Measurements from ENCODE around the gene MTFMT. TPM values are rescaled to one million over a fixed set of nuclear protein-coding genes. Genes with fewer than 3 reads are reported as not detected.

The MTFMT gene
- total RNA-seq, 1 donor from 2014 or later = 10.6 TPM

GRCh38 chr15:65066001-65066634, 36.7 kb upstream of the MTFMT start:
- Mint-ChIP-seq H3K4me3 (ENCODE audit: unreplicated experiment) (no peak overlapping the region), H3K27me3 (ENCODE audit: unreplicated experiment) (peaks cover 5% of the 10 kb centered on the region), H3K9me3 (ENCODE audit: unreplicated experiment) (no peaks in the 10 kb centered on the region), H3K36me3 (ENCODE audit: low read depth, unreplicated experiment) (no peaks in the 10 kb centered on the region), H3K27ac (ENCODE audit: unreplicated experiment) (no peak overlapping the region), H3K4me1 (ENCODE audit: unreplicated experiment) (peaks cover 2% of the 10 kb centered on the region)
- TF ChIP-seq CTCF (IDR thresholded peaks at IDR 0.05; ENCODE audit: unreplicated experiment) = no peak
- no peak for DNase-seq (ENCODE audit: low spot score)

GRCh38 chr15:65062726-65063125, 33.3 kb upstream of the MTFMT start:
- Mint-ChIP-seq H3K27me3 (ENCODE audit: unreplicated experiment) (no peaks in the 10 kb centered on the region), H3K36me3 (ENCODE audit: low read depth, unreplicated experiment) (no peaks in the 10 kb centered on the region), H3K9me3 (ENCODE audit: unreplicated experiment) (no peaks in the 10 kb centered on the region), H3K4me3 (ENCODE audit: unreplicated experiment) (no peak overlapping the region), H3K4me1 (ENCODE audit: unreplicated experiment) (no peaks in the 10 kb centered on the region), H3K27ac (ENCODE audit: unreplicated experiment) (no peak overlapping the region)
- no peak for TF ChIP-seq CTCF (IDR thresholded peaks at IDR 0.05; ENCODE audit: unreplicated experiment)
- DNase-seq (ENCODE audit: low spot score) = no peak

- no peak for TF ChIP-seq CTCF (IDR thresholded peaks at IDR 0.05; ENCODE audit: unreplicated experiment)
- Mint-ChIP-seq H3K4me1 (ENCODE audit: unreplicated experiment) (no peaks in the 10 kb centered on the region), H3K4me3 (ENCODE audit: unreplicated experiment) (no peak overlapping the region), H3K36me3 (ENCODE audit: low read depth, unreplicated experiment) (no peaks in the 10 kb centered on the region), H3K27me3 (ENCODE audit: unreplicated experiment) (no peaks in the 10 kb centered on the region), H3K9me3 (ENCODE audit: unreplicated experiment) (no peaks in the 10 kb centered on the region), H3K27ac (ENCODE audit: unreplicated experiment) (no peak overlapping the region)
- no peak for DNase-seq (ENCODE audit: low spot score)
These were observed 32.6 kb upstream of the MTFMT start for GRCh38 chr15:65062061-65062460.

- no peak overlapping the region for H3K27ac Mint-ChIP-seq (ENCODE audit: unreplicated experiment)
- no peak for TF ChIP-seq CTCF (IDR thresholded peaks at IDR 0.05; ENCODE audit: unreplicated experiment)
- H3K36me3 Mint-ChIP-seq (ENCODE audit: low read depth, unreplicated experiment) = no peaks in the 10 kb centered on the region
- no peak for DNase-seq (ENCODE audit: low spot score)
- no peaks in the 10 kb centered on the region for H3K9me3 Mint-ChIP-seq (ENCODE audit: unreplicated experiment)
- H3K4me3 Mint-ChIP-seq (ENCODE audit: unreplicated experiment) = no peak overlapping the region
- H3K4me1 Mint-ChIP-seq (ENCODE audit: unreplicated experiment) = no peaks in the 10 kb centered on the region
- peaks cover under 1% of the 10 kb centered on the region for H3K27me3 Mint-ChIP-seq (ENCODE audit: unreplicated experiment)
These were observed 31.4 kb upstream of the MTFMT start for GRCh38 chr15:65060641-65061397.

- Mint-ChIP-seq H3K4me1 (ENCODE audit: unreplicated experiment) (no peaks in the 10 kb centered on the region), H3K9me3 (ENCODE audit: unreplicated experiment) (no peaks in the 10 kb centered on the region), H3K27ac (ENCODE audit: unreplicated experiment) (no peak overlapping the region), H3K4me3 (ENCODE audit: unreplicated experiment) (no peak overlapping the region), H3K27me3 (ENCODE audit: unreplicated experiment) (peaks cover 3% of the 10 kb centered on the region), H3K36me3 (ENCODE audit: low read depth, unreplicated experiment) (no peaks in the 10 kb centered on the region)
- no peak for DNase-seq (ENCODE audit: low spot score)
- no peak for TF ChIP-seq CTCF (IDR thresholded peaks at IDR 0.05; ENCODE audit: unreplicated experiment)
These were observed 30.6 kb upstream of the MTFMT start for GRCh38 chr15:65059931-65060596.

Data from endothelial cell (in vitro differentiated cells).